Activated B cell treated with CpG ODN at 0.5 μM for 24 hours (primary cell): Measurements from ENCODE around the gene IGSF8. TPM values are rescaled to one million over a fixed set of nuclear protein-coding genes. Genes with fewer than 3 reads are reported as not detected.

Experiments used
- ATAC-seq: fragments of 200-7000 bp; cut with Tn5 transposase; one replicate; pipeline ENCODE4 v1.10.0; 2021; ENCODE audit warnings: low read depth, mild to moderate bottlenecking, moderate library complexity
- CTCF ChIA-PET: fragments of 350-600 bp; sonication (Branson Sonifier 250); formaldehyde crosslinking; loops from one replicate; lab custom pipeline; 2021; ENCODE audit warnings: antibody characterized with exemption; lab: Charles Lee
- POLR2A ChIA-PET: fragments of 350-600 bp; sonication (Branson Sonifier 250); formaldehyde crosslinking; loops from one replicate; lab custom pipeline; 2021; ENCODE audit warnings: antibody characterized with exemption; lab: Charles Lee
- DNase-seq: peaks from one replicate; pipeline ENCODE4 v3.0.0; 2022
- H3K27ac Mint-ChIP-seq: one replicate; pipeline ENCODE4 v1.8.0; 2020; ENCODE audit warnings: mixed read lengths
- H3K27me3 Mint-ChIP-seq: one replicate; pipeline ENCODE4 v1.8.0; 2021; ENCODE audit warnings: mixed read lengths
- H3K36me3 Mint-ChIP-seq: one replicate; pipeline ENCODE4 v1.8.0; 2021; ENCODE audit warnings: low read depth, mixed read lengths
- H3K4me1 Mint-ChIP-seq: one replicate; pipeline ENCODE4 v1.8.0; 2021; ENCODE audit warnings: mixed read lengths
- H3K4me3 Mint-ChIP-seq: one replicate; pipeline ENCODE4 v1.8.0; 2020; ENCODE audit warnings: mild to moderate bottlenecking, mixed read lengths
- H3K9me3 Mint-ChIP-seq: one replicate; pipeline ENCODE4 v1.8.0; 2020; ENCODE audit warnings: mixed read lengths
- intact Hi-C: fragments of 100-400 bp; cut with micrococcal nuclease; formaldehyde crosslinking; loops from one replicate; pipeline ENCODE4 v1.15.1; 2024
- total RNA-seq: library from RNA; stranded (reverse); gene quantifications from 2 replicates; pipeline ENCODE4 v1.2.3, GENCODE V29; 2022
- TF ChIP-seq, protein P1 (sequence below): fragments of 200-600 bp; IDR thresholded peaks from one replicate; pipeline ENCODE4 v1.8.0; 2022; ENCODE audit warnings: antibody characterized with exemption, mild to moderate bottlenecking

IGSF8 gene
- total RNA-seq, 1 donor from 2014 or later = 27.9 TPM

DNA sequence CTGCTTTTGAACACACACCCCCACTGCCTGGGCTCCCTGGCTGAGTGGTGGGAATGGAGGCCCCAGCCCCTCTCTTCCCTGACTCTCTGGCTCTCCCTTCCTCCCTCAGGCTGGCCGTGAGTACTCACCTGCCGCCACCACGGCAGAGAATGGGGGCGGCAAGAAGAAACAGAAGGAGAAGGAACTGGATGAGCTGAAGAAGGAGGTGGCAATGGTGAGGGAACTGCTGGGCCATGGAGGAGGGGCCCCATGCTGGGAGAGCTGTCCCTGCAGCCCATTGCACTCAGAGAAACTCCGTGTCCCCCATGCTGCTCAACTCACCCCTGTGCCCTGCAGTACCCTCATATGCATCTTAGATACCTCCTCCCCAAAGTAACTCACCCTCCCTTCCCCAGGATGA is 22.4 kb upstream of the IGSF8 start:
- DNase-seq (no peak), ATAC-seq (no peak)
- intact Hi-C loops = loop anchor here (5.0 kb wide), 1 partner anchor 47 kb away; no protein-coding TSS in a partner anchor
- Mint-ChIP-seq H3K36me3 (no peaks in the 10 kb centered on the region), H3K4me1 (no peaks in the 10 kb centered on the region), H3K27ac (no peak overlapping the region), H3K9me3 (no peaks in the 10 kb centered on the region), H3K4me3 (no peak overlapping the region), H3K27me3 (peaks cover 16% of the 10 kb centered on the region)
- TF ChIP-seq, protein P1, sequence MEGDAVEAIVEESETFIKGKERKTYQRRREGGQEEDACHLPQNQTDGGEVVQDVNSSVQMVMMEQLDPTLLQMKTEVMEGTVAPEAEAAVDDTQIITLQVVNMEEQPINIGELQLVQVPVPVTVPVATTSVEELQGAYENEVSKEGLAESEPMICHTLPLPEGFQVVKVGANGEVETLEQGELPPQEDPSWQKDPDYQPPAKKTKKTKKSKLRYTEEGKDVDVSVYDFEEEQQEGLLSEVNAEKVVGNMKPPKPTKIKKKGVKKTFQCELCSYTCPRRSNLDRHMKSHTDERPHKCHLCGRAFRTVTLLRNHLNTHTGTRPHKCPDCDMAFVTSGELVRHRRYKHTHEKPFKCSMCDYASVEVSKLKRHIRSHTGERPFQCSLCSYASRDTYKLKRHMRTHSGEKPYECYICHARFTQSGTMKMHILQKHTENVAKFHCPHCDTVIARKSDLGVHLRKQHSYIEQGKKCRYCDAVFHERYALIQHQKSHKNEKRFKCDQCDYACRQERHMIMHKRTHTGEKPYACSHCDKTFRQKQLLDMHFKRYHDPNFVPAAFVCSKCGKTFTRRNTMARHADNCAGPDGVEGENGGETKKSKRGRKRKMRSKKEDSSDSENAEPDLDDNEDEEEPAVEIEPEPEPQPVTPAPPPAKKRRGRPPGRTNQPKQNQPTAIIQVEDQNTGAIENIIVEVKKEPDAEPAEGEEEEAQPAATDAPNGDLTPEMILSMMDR = no peak
- POLR2A ChIA-PET = no interaction called here
- CTCF ChIA-PET = no interaction called here

DNA sequence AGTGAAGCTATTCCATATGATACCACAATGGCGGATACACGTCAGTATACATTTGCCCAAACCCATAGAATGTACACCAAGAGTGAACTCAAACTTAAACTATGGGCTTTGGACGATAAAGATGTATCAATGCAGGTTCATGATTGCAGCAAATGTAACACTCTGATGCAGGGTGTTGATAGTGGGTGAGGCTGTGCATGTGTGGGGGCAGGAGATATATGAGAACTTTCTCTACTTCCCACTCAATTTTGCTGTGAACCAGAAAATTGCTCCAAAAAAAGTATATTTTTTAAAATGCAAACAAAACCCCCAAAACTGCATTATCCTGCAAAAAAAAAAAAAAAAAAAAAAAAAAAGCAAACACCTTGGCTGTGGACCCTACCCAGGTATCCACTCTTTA is 20.5 kb upstream of the IGSF8 start:
- DNase-seq (no peak), ATAC-seq (no peak)
- no peak overlapping the region for H3K4me3 Mint-ChIP-seq
- no peaks in the 10 kb centered on the region for H3K9me3 Mint-ChIP-seq
- no peaks in the 10 kb centered on the region for H3K36me3 Mint-ChIP-seq
- CTCF ChIA-PET = no interaction called here
- TF ChIP-seq, protein P1 = no peak
- POLR2A ChIA-PET = no interaction called here
- intact Hi-C loops = no loop called here
- peaks cover 18% of the 10 kb centered on the region for H3K27me3 Mint-ChIP-seq
- H3K27ac Mint-ChIP-seq = no peak overlapping the region
- H3K4me1 Mint-ChIP-seq = no peaks in the 10 kb centered on the region

DNA sequence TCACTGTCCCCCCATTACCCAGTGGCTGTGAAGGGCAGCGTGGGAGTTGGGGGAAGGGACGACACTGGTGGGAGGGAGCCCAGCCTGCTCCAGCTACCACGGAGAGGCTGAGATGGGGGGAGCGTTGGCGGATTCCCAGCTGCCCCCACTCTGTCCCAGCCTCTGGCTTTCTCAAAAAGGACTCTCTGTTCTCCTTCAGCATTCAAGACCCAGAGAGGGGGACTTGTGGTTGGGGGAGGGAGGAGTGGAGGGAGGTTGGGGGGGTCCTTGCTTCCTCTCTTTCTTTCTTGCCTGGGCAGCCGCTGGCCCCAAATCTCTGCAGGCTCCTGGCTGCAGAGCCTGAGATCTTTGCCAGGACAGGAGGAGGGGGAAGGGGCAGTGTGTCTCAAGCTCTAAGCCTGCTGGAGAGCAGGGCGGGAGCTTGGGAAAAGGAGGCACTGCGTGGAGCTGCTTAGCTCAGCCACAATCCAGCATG is 19.3 kb upstream of the IGSF8 start:
- H3K27ac Mint-ChIP-seq = no peak overlapping the region
- H3K9me3 Mint-ChIP-seq = no peaks in the 10 kb centered on the region
- CTCF ChIA-PET = no interaction called here
- ATAC-seq (no peak), DNase-seq (no peak)
- peaks cover 18% of the 10 kb centered on the region for H3K27me3 Mint-ChIP-seq
- H3K36me3 Mint-ChIP-seq = no peaks in the 10 kb centered on the region
- TF ChIP-seq, protein P1 = no peak
- intact Hi-C loops = no loop called here
- no peaks in the 10 kb centered on the region for H3K4me1 Mint-ChIP-seq
- POLR2A ChIA-PET = no interaction called here
- H3K4me3 Mint-ChIP-seq = no peak overlapping the region

DNA sequence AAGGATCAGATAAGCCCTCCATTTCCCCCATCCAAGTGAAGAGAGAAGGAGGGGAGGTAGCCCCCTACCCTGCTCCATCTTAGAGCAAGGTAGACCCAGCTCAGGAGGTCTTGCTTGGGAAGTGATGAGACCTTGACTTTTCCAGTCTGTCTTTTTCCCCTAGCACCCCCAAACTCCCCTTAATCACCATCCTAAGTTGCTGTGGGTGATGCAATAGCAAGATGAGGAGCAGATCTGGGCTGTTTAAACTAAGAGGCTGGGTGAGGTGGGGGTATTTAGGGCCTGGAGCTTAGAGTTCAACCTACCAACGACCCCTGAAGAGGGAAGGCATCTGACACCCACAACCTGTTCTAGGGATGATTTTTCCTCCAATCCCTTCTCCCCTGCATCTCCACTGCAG is 18.9 kb upstream of the IGSF8 start:
- no peaks in the 10 kb centered on the region for H3K4me1 Mint-ChIP-seq
- H3K36me3 Mint-ChIP-seq = no peaks in the 10 kb centered on the region
- no peak overlapping the region for H3K4me3 Mint-ChIP-seq
- no peak overlapping the region for H3K27ac Mint-ChIP-seq
- DNase-seq = no peak
- ChIA-PET POLR2A (no interaction called here), CTCF (no interaction called here)
- TF ChIP-seq, protein P1 = no peak
- no peaks in the 10 kb centered on the region for H3K9me3 Mint-ChIP-seq
- peaks cover 18% of the 10 kb centered on the region for H3K27me3 Mint-ChIP-seq
- ATAC-seq = no peak
- intact Hi-C loops = no loop called here

DNA sequence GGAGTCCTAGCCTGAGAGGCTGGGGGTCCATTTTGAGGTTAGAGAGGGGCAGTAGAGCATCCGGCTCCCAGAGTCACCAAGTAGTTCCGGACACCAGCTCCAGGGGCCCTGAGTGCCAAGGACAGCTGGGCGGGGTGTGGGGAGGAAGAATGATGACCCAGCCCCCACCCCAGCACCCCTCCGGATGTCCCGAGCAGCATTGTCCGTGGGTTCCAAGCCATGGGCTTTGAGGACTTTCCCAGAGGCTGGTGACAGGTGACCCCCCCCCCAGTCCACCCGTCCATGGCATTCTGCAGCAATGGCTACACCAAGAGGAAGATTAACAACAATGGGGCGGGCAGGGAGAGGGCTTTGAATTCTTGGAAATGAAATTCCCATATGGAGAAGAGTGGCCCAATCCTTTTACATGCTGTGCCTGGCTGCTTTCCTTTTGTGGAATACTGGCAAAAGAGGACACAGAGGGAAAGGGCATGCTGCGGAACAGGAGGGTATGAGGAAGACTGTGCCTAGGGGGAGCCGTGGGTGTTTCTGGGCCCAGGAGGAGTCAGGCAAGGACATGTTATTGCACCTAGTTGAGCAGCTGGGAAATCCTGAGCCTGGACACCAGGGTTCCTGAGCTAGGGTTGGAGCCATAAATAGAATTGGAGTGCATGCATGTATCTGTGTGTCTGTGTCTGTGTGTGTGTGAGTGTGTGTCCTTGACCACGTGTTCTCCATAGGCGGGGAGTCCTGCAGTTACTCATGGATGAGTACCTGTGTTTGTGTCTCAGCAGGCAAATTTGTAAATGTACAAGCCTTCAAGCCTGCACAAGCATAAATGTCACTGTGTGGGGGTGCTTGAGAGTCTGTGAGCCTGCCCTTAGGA is 18.1 kb upstream of the IGSF8 start:
- no peak for ATAC-seq
- H3K36me3 Mint-ChIP-seq = no peaks in the 10 kb centered on the region
- no peaks in the 10 kb centered on the region for H3K9me3 Mint-ChIP-seq
- TF ChIP-seq, protein P1 = no peak
- H3K27ac Mint-ChIP-seq = no peak overlapping the region
- intact Hi-C loops = no loop called here
- H3K4me3 Mint-ChIP-seq = no peak overlapping the region
- ChIA-PET POLR2A (no interaction called here), CTCF (no interaction called here)
- DNase-seq = no peak
- H3K4me1 Mint-ChIP-seq = no peaks in the 10 kb centered on the region
- H3K27me3 Mint-ChIP-seq = peaks cover 18% of the 10 kb centered on the region
